Stimulated activated CD8-positive, alpha-beta memory T cell treated with anti-CD3 and anti-CD28 coated beads, Interleukin-7, amount 100 ng/mL, for 4 hours (primary cell): Measurements from ENCODE around the gene NEGR1.

ENCODE experiments used
- DNase-seq, 2 donors: peaks; one replicate each; pipeline ENCODE4 v3.0.0-alpha.2; 2020; ENCODE audit warnings: low read depth in 2 of 2

The NEGR1 gene

DNA sequence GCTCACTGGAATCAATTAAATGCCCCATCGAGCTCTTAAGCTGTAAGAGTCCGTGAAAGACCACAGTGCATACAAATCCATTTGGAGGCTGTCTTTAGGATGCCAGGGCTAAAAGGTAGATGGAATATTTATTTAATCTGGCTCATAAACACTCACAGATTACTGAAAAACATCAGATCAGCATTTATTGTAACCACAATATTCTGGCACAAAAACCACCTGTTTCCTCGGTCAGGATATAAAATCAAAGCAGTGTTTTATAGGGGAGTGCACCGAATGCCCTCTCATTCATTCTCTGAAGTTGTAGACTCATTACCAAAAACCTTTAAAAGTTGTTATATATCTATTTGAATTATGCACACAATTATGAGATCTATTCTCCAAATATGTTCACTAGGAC is 500.9 kb downstream of the NEGR1 start:
- no peak for DNase-seq

DNA sequence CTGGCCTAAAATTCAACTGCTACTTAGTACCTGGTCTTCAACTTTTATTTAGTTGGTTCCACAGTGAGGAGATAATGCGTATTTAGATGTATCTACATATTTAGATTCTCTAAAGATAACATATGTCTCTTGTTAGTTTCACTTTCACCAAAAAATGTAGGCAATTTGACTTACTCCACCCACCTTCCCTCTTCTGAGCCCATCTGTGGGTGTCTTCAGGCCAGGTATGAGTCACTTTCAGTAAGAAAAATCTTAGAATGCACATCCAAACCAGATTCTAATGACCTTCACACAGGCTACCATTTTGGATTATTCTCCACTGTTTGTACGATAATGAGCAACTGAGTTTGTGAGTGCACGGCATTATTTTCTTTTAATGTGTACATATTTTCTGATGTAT is 501.7 kb downstream of the NEGR1 start:
- no peak for DNase-seq

DNA sequence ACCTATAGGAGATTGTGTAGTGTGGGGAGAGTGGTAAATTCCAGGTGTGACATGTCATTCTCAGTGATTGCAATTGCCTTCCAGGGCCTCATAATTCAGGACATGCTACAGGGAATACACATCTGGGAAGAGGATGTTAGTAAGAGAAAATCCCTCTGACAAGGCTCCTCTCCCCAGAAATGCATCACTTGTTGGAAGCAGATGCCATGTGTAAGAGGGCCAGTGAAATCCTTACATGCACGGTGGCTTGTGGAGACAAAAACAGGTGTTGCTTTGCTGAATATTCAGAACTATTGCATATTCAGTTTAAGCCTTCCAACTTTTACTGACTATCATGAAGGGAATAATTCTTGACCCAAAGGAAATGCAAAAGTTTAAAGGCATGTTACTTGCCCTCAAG is 503.4 kb downstream of the NEGR1 start:
- no peak for DNase-seq

DNA sequence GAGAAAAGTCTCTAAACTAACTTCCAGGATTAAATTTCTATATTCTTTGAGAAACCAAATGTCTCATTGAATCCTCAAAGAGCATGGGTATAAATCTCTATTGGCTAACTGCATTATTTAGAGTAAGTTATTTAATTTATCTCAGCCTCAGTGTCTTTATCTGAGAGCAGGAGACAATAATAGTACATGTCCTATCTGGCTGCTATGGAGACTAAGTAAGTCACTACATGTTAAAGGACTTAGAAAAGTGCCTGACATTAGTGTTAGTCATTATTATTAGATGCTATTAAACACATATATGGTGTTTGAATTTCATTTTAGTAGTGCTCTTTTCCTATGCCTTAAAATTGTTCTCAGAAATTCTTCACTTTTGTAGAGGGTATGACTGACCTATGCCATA is 505.2 kb downstream of the NEGR1 start:
- no peak for DNase-seq

DNA sequence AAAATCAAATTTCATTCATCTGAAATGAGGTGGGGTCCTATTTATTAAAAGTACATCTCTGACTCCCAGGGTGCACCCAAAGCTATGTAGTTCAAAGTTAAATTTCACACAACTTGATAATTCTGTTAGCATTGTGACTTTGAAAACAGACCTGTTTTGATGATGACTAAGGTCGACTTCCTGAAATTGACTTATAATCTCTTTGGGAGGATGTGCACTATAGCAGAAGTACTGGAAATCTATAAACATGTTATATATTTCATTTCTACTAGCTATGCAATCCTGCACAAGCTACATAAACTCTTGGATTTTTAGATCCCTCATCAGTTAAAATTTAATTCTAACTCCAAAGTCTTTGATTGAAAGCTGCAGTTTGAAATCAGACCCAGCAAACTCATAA is 507.6 kb downstream of the NEGR1 start:
- no peak for DNase-seq

DNA sequence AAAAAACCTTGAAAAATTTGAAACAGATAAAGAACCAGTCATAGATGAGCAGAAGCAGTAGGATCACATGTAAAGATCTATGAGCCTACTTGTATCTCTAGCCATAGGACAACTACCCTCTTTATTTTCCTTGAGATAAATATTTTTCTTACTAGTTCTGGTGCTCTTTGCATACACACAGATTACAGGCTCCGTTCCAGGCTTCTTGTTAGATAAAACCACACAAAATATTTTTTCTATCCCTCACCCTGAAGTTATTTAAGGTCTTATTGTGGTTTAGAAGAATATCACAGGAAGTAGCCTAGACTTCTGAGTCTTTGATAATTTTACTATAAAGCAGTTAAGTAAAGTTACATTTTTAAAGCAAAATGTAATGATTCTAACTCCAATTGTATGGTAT is 512.2 kb downstream of the NEGR1 start:
- no peak for DNase-seq

DNA sequence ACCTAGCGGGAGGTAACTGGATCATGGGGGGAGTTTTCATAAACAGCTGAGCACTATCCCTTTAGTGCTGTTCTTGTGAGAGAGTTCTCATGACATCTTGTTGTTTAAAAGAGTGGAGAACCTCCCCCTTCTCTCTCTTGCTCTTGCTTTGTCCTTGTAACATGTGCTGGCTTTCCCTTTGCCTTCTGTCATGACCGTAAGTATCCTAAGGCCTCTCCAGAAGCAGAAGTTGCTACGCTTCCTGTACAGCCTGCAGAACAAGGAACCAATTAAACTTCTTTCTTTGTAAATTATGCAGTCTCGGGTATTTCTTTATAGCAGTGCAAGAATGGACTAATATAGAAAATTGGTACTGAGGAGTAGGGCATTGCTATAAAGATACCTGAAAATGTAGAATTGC is 515.6 kb downstream of the NEGR1 start:
- no peak for DNase-seq

DNA sequence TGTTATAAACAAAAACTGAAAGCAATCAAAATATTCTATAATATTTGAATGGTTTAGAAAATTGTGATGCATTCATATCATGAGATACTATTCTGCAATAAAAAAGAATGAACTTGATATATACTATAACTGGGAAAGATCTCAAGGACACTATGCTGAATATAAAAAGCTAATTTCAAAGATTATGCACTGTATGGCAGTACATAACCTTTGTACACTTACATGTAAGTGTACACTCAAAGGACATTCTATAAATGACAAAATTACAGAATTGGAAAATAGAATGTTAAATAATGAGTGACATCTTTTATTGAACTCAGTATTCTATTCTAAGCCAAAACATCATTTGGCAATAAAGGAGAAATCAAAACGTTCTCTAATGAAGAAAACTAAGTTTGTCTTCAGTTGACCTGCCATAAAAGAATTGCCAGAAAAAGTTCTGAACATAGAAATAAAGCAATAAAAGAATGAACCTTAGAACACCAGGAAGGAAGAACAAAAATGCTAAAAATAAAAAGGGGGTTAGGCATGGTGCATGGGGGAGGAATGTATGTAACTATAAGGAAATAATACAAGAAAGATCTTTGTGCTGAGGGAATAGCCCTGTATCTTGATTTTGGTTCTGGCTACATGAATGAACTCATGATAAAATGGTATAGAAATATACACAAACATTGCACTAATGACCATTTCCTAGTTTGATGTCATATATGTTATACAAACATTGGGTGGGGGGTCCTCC is 519.7 kb downstream of the NEGR1 start:
- DNase-seq = no peak

DNA sequence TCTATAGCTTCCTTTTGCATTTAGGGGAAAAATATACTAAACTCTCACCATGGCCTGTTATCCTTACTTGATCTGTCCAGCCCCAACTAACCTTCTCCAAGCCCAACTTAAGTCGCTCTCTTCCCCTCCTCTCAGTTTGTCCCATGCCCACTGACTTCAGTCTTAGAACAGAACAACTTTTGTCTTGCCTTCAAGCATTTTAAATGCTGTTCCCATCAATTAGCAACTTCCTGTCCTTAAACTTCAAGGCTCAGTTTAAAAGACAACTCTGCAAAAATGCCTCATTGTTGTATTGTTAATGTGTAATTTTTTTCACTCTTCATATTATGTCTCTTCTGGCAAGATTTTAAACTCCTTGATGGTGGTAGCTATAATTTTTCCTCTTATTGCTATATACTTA is 526.9 kb downstream of the NEGR1 start:
- DNase-seq = no peak

DNA sequence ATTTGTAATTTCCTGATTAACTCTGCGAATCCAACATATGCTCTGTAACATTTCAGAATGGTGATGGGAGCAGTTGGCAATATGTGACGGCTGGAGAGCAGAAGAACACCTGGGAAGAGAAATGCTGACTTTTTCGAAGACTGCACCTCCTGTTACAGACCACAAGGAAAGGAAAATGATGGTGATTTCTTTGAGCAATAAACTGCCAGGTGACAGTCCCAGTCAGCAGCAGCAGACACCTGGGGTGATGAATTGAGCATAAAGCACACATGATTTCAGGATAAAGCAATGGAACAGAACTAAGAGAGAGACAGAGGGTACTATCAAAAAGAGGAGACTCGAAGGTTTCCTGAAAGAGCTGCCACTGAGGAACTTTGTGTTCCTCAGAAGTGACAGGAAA is 528.6 kb downstream of the NEGR1 start:
- no peak for DNase-seq

DNA sequence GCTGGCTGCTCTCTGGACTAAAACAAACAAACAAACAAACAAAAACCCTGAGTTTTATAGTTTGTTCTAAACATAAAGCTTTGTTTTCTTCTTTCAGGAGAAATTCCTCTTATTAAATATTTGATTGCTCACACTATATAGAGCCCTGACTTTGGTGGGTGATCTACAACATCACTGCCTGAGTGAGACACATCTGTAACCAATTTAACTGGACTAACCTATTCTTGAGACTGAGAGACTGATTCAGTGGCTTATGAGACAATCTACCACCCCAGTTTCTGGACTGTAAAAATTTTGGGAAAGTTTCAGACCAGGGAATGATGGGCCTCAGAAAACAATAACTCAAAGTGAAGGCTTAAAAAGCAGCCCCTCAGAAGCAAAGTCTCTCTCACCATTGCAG is 537.0 kb downstream of the NEGR1 start:
- no peak for DNase-seq

DNA sequence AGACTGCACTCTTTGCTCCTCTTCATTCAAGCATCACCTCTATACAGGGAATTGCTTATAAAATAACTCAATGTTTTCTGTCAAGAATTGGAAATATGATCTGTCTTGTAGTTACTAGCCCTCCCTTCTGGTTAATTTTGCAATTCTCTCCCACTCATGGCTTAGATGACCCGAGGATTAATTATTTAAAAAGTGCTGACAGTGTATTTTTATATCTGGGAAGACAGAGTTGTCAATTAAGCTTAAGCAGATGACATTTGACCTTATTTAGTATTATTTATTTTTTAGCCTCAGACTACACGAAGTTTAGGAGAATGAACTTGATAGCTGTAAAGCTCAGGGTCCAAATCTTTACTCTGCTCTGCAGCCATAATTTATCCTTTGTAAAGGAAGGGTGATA is 538.5 kb downstream of the NEGR1 start:
- no peak for DNase-seq

DNA sequence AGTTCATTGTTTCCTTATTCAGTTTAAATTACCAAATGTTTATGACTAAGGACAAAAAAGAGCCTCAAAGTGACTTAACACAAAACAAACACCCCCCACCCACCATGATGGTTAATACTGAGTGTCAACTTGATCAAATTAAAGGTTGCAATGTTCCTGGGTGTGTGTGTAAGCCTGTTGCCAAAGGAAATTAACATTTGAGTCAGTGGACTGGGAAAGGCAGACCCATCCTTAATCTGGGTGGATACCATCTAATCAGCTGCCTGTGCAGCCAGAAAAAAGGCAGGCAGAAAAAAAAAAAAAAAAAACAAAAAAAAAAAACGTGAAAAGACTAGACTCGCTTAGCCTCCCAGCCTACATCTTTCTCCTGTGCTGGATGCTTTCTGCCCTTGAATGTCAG is 543.4 kb downstream of the NEGR1 start:
- no peak for DNase-seq

DNA sequence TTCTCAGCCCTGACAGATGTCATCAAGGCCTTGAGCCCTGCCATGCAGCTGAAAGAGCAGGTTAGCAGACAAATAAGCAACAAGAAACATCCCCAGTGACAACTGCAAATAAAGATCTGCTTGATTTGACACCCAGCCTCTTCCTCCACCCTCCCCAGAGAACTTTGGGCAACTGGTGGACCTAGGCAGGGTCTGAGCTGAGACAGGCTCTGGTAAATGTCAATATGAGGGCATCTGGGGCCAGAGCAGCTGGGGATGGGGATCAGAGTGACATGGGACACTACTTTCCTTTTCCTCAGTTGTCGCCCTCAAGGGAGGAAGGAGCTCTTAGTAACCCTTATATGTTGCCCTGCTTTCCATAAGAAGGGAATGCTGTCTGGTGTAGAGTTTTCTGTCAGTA is 544.1 kb downstream of the NEGR1 start:
- no peak for DNase-seq

DNA sequence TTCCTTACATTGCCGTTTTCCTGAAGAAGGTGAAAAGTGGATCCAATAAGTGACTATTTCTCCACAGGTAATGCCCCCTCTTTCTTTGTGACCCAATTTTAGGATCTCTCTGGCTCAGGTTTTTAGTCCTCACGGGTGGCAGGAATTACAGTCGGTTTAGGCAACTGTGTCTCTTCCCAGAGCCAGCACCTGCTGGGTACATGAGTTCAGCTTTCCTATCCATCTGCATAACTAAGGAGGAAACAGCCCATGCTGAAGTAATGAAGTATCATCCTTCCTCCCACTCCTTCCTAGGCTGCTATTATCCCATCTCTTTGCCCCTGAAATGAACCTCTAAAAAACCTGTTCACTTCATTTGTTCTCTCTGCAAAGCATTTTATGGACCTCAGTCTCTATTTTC is 544.6 kb downstream of the NEGR1 start:
- no peak for DNase-seq

DNA sequence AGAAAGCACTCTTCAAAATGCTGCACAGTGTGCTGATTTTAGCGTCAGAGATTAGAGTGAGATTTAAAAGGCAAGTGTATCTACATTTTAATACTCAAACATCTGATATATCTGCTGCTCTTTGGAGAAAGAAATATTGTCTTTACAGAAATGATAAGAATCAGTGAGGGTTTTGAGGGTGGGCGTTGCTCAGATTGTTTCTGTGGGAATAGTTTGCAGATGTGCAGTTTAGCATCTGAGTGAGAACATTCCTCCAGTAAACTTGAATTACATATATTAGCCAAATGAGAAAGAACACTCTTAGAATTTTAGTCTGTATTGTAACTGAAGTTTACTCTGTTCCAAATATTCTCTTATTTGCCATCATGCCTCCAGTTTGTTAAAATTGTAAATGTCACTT is 549.2 kb downstream of the NEGR1 start:
- no peak for DNase-seq

DNA sequence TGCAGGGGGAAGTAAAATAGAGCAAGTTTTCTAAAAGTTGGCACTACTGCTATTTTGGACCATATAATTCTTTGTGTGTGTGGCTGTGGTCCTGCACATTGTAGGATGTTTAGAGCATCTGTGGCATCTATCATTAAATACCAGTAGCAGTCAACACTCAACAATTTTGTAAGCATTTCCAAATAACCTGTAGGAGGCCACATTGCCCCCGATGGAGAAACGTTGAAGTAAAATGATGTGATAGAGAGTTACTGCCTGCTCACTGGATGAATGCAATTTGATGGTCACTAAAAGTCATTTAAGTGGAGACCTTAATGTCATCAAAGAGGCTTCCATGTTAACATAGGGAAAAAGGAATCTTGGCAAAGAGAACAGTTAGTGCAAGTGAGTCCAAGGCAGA is 560.8 kb downstream of the NEGR1 start:
- DNase-seq = no peak

DNA sequence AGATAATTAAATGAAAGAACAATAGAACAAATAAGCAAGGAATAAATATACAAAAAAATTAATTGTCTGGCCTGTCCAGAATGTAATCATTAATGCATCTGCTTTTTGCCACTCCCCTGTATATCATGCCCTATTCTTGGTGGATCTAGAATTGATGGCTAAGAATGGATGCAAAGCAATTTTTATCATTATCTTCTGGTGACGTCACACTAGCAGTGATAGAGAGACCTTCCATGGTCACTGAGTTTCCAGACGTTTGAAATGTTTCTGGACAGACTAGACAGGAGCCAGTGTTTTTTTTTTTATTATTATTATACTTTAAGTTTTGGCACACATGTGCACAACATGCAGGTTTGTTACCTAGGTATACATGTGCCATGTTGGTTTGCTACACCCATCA is 563.0 kb downstream of the NEGR1 start:
- DNase-seq = no peak

DNA sequence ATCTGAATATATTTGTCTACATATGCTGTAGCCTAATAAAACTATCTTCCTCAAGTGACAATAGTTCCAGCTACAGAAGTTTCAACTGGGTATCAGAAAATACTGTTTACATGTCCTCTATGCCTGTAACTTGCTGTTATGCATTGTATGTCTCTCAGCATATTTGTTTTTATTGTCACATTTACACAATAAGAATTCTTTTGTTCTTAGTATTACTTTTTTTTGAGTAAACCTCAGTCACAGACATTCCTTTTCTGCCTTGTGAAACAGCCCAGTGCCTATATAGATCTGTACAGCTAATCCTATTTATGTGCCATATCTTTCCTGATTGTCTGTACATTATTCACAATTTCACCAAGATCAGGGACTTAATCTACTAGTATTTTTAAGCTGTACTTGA is 565.2 kb downstream of the NEGR1 start:
- no peak for DNase-seq

DNA sequence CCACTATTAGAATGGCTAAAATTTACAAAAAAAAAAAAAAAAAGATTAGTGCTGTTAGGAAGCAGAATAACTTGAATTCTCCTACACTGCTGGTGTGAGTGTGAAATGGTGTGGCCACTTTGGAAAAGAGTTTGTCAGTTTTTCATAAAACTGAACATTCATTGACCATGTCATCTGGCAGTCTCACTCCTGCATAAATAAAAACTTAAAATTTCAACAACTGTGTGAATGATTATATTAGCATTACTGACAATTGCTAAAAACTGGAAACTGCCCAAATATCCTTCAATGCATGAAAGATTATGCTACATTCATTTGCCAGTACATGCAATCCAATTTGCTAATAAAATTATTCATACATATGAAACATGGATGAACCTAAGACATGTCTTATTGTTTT is 570.9 kb downstream of the NEGR1 start:
- DNase-seq = no peak

DNA sequence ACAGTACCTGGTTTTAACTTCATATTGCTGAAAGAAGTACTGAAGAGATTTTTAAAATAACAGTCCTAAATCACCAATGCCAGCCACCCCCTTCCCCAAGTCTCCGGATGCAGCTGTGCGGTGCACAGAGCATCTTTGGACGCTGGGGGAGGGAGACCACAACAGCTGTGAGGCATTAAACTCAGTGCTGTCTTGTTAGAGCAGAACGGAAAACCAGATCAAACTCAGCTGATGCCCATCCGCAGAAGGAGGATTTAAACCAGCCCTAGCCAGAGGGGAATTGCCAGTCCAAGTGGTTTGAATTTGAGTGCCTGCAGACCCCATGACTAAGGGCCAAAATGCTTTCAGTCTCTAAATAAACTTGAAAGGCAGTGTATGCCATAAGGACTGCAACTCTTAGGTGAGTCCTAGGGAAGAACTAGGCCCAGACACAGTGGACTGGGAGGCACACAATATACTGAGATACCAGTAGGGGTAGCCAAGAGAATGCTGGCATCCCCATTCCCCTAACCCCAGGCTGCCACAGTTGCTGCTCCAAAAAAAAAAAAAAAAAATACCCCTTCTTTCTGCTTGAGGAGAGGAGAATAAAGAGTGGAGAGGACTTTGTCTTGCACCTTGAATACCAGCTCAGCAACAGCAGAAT is 576.2 kb downstream of the NEGR1 start:
- no peak for DNase-seq

DNA sequence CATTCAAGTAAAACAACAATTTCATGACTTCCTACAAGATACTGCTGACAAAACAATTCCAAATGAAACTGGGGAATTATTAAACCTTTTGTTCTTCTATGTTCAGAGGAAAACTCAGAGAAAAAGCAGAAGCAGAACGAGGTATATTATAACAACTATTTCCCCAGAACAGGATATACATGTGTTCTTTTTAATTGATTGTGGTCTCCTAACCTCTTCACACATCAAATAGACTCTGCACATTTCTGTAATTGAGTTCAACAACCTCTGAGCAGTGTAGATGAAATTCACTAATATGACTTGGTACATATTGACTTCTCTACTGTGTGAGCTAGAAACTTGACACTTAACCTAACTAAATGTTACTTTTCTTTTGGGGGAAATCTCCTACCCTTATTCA is 584.2 kb downstream of the NEGR1 start:
- no peak for DNase-seq

DNA sequence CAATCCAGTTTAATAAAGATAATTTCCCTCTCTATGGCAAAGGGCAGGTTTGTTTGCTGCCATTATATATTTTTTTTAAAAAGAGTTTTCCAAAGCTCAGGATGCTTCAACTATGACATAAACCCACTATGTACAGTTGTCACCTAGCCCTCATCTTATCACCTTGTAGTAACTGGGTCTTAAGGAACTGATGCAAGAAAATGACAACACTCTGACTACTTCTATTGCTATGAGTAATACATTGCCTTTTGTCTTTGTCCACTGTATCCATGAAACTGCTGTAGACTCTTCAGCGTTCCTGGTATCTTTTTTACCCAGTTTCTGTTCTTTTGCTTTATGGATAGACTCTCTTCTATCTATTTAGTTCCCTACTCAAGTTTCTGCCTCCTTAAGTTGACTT is 586.5 kb downstream of the NEGR1 start:
- DNase-seq = no peak

DNA sequence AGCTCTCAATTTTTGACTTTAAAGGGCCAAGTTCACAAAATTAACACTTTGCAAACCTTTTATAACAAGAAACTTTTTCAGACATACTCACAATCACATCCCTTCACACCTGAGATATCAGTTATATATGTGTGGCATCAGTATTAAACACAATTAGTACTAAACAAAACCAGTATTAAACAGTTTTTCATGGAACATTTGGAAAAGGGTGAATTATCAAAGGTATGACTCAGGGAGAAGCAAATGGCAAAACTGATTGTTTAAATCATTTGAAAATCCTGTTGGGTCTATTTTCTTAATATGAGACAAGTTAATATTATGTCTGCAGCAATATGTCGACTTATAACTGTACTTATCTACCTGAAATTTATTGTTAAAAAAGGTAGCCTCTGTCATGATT is 587.3 kb downstream of the NEGR1 start:
- no peak for DNase-seq
